HL-60 (cell line): ENCODE measurements around the gene PRC1.
"Not testable (repeated sequence)": the region's sequence is repeated elsewhere in the genome, so short reads cannot be mapped to it uniquely, and the experiment has no call there.

Experiments used
- SPI1 ChIP-seq: IDR thresholded peaks from 2 replicates; pipeline ENCODE4 v1.6.1; 2012; ENCODE audit warnings: low read depth, mild to moderate bottlenecking, borderline replicate concordance
- TF ChIP-seq, protein P1 (sequence below): IDR thresholded peaks from one replicate; pipeline ENCODE4 v1.5.1; 2011; ENCODE audit warnings: low read length, control low read depth, inconsistent platforms; ENCODE audit not compliant: insufficient read depth

- TF ChIP-seq, protein P1, sequence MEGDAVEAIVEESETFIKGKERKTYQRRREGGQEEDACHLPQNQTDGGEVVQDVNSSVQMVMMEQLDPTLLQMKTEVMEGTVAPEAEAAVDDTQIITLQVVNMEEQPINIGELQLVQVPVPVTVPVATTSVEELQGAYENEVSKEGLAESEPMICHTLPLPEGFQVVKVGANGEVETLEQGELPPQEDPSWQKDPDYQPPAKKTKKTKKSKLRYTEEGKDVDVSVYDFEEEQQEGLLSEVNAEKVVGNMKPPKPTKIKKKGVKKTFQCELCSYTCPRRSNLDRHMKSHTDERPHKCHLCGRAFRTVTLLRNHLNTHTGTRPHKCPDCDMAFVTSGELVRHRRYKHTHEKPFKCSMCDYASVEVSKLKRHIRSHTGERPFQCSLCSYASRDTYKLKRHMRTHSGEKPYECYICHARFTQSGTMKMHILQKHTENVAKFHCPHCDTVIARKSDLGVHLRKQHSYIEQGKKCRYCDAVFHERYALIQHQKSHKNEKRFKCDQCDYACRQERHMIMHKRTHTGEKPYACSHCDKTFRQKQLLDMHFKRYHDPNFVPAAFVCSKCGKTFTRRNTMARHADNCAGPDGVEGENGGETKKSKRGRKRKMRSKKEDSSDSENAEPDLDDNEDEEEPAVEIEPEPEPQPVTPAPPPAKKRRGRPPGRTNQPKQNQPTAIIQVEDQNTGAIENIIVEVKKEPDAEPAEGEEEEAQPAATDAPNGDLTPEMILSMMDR, result not testable (repeated sequence)
- 0 out of 2 replicates have a peak, but pooled peaks have one; percentile 27 for TF ChIP-seq SPI1
Observed at GRCh38 chr15:90928106-90928505, 66.2 kb downstream of the PRC1 start.
